Measurements from ENCODE around the gene C7orf33. TPM values are rescaled to one million over a fixed set of nuclear protein-coding genes. Genes with fewer than 3 reads are reported as not detected.

C7orf33 gene
- total RNA-seq, 1 experiment from 2014 or later: not detected

DNA sequence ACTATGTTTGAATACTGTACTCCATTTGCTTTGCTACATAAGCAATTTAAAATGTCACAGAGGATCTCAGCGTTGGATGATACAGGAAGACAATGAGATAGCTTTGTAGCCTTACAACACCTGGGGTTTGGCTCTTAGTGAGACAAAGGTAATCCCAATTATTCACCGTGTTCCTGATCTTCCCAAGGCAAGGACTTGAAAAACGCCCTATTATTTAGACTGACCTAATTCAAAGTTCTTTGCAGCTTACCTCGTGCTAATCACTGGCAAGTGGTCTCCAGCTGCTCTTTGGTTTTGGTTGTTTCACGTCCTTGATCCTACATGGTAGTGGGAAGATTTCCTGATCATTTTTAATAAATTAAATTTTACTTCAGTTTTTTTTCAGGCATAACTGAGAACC is 23.0 kb upstream of the C7orf33 start:
- TF ChIP-seq, protein P1, sequence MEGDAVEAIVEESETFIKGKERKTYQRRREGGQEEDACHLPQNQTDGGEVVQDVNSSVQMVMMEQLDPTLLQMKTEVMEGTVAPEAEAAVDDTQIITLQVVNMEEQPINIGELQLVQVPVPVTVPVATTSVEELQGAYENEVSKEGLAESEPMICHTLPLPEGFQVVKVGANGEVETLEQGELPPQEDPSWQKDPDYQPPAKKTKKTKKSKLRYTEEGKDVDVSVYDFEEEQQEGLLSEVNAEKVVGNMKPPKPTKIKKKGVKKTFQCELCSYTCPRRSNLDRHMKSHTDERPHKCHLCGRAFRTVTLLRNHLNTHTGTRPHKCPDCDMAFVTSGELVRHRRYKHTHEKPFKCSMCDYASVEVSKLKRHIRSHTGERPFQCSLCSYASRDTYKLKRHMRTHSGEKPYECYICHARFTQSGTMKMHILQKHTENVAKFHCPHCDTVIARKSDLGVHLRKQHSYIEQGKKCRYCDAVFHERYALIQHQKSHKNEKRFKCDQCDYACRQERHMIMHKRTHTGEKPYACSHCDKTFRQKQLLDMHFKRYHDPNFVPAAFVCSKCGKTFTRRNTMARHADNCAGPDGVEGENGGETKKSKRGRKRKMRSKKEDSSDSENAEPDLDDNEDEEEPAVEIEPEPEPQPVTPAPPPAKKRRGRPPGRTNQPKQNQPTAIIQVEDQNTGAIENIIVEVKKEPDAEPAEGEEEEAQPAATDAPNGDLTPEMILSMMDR (conservative IDR thresholded peaks at IDR 0.05): no peak
- Histone ChIP-seq H4K8ac (replicated peaks; ENCODE audit: insufficient read length, low read depth, low read length) (no peak overlapping the region), H2AFZ (ENCODE audit: low read length) (no peak overlapping the region), H3K9ac (ENCODE audit: extremely low read depth, insufficient read length, low read length) (no peak overlapping the region), H2BK120ac (ENCODE audit: low read depth, low read length, poor library complexity, severe bottlenecking) (no peak overlapping the region), H3K23me2 (ENCODE audit: insufficient read length, low read depth, low read length, poor library complexity, severe bottlenecking) (no peaks in the 10 kb centered on the region), H2BK20ac (ENCODE audit: low read depth, low read length, poor library complexity, severe bottlenecking) (no peak overlapping the region), H3K56ac (ENCODE audit: insufficient read length, low read depth, low read length) (no peak overlapping the region), H3K4ac (ENCODE audit: low read depth, low read length) (no peak overlapping the region), H3K79me2 (ENCODE audit: insufficient read depth, low read length) (no peaks in the 10 kb centered on the region), H3K4me1 (ENCODE audit: insufficient read depth, low read length) (no peaks in the 10 kb centered on the region; the same call in 1 of the 2 replicates), H3T11ph (ENCODE audit: low read length) (no peak overlapping the region), H2BK12ac (ENCODE audit: insufficient read length, low read depth, low read length) (no peak overlapping the region), H2BK15ac (ENCODE audit: low read depth, low read length) (no peak overlapping the region), H3K14ac (ENCODE audit: insufficient read depth, low read length) (no peak overlapping the region), H3K27ac (ENCODE audit: insufficient read length, low read depth, low read length) (no peak overlapping the region), H2AK5ac (ENCODE audit: insufficient read length, low read length) (no peak overlapping the region), H3K4me2 (ENCODE audit: insufficient read depth, insufficient read length, low read length) (no peak overlapping the region), H3K18ac (ENCODE audit: insufficient read length, low read depth, low read length) (no peak overlapping the region), H4K91ac (ENCODE audit: insufficient read length, low read depth, low read length) (no peak overlapping the region), H4K5ac (ENCODE audit: insufficient read length, low read depth, low read length) (no peak overlapping the region), H3K9me3 (ENCODE audit: control insufficient read depth, low read depth, low read length) (no peaks in the 10 kb centered on the region), H3K79me1 (ENCODE audit: insufficient read depth, low read depth, low read length, poor library complexity, severe bottlenecking) (no peaks in the 10 kb centered on the region), H3K23ac (ENCODE audit: insufficient read length, low read depth, low read length) (no peak overlapping the region), H3K27me3 (ENCODE audit: insufficient read depth, low read length) (no peaks in the 10 kb centered on the region), H2BK5ac (ENCODE audit: insufficient read length, low read length) (no peak overlapping the region), H4K20me1 (ENCODE audit: control insufficient read depth, insufficient read depth, insufficient read length) (no peaks in the 10 kb centered on the region)
- Mint-ChIP-seq H3K4me1 (peaks cover 24 to 31% of the 10 kb centered on the region in 2 experiments), H3K27ac (peak overlapping the region in 1 of 3 experiments; percentile 6; a peak in 1 of 7 replicates), H3K36me3 (ENCODE audit: insufficient read depth in 1 of 3, low read depth in 3 of 3) (peaks cover 2 to 13% (median 5%) of the 10 kb centered on the region in 3 experiments; a peak in 3 of 7 replicates), H3K27me3 (ENCODE audit: low read depth) (peaks cover 1% of the 10 kb centered on the region; the same call in 1 of the 2 replicates), H3K4me3 (no peak overlapping the region), H3K9me3 (peaks cover 6 to 15% of the 10 kb centered on the region in 2 experiments; a peak in 4 of 5 replicates)
- DNase-seq: no peak
- WGBS (ENCODE audit: extremely low coverage, insufficient read length, low lambda C conversion rate): no CpG with 5 or more reads among the region's 5 CpGs

Measured in H9 (cell line).